Hepatocyte (in vitro differentiated cells): Measurements from ENCODE around the gene TMEM175. TPM values are rescaled to one million over a fixed set of nuclear protein-coding genes. Genes with fewer than 3 reads are reported as not detected.

Source experiments
- DNase-seq: peaks from one replicate; pipeline ENCODE4 v3.0.0-alpha.2; 2016; ENCODE audit warnings: low spot score
- H2AFZ ChIP-seq: fragments of 200-600 bp; sonication (generic); 2 replicates; pipeline ENCODE4 v1.6.0; 2016; ENCODE audit warnings: antibody characterized with exemption, mild to moderate bottlenecking
- H3K27ac ChIP-seq: fragments of 200-600 bp; sonication (generic); 2 replicates; pipeline ENCODE4 v1.5.1; 2016; ENCODE audit warnings: mild to moderate bottlenecking
- H3K27me3 ChIP-seq: fragments of 200-600 bp; sonication (generic); 2 replicates; pipeline ENCODE4 v1.6.1; 2016
- H3K36me3 ChIP-seq: fragments of 200-600 bp; sonication (generic); replicated peaks from 2 replicates; pipeline ENCODE4 v1.5.1; 2016; ENCODE audit warnings: low read depth; ENCODE audit not compliant: insufficient read depth
- H3K4me1 ChIP-seq: fragments of 200-600 bp; sonication (generic); 2 replicates; pipeline ENCODE4 v1.5.1; 2016; ENCODE audit warnings: mild to moderate bottlenecking, moderate library complexity; ENCODE audit not compliant: insufficient read depth
- H3K4me2 ChIP-seq: fragments of 200-600 bp; sonication (generic); 2 replicates; pipeline ENCODE4 v1.6.0; 2016
- H3K4me3 ChIP-seq: fragments of 200-600 bp; sonication (generic); 2 replicates; pipeline ENCODE4 v1.5.1; 2016; ENCODE audit warnings: mild to moderate bottlenecking
- H3K79me2 ChIP-seq: fragments of 200-600 bp; sonication (generic); 2 replicates; pipeline ENCODE4 v1.6.0; 2017; ENCODE audit warnings: mild to moderate bottlenecking
- H3K9me2 ChIP-seq: fragments of 200-600 bp; sonication (generic); replicated peaks from 2 replicates; pipeline ENCODE4 v1.6.0; 2017; ENCODE audit warnings: mild to moderate bottlenecking; ENCODE audit not compliant: insufficient read depth
- H3K9me3 ChIP-seq: fragments of 200-600 bp; sonication (generic); 2 replicates; pipeline ENCODE4 v1.5.1; 2016; ENCODE audit warnings: low read depth, mild to moderate bottlenecking
- H4K20me1 ChIP-seq: fragments of 200-600 bp; sonication (generic); 2 replicates; pipeline ENCODE4 v1.6.0; 2016; ENCODE audit warnings: mild to moderate bottlenecking; ENCODE audit not compliant: insufficient read depth, poor library complexity, severe bottlenecking
- EZH2 ChIP-seq: fragments of 200-600 bp; sonication (generic); IDR thresholded peaks from 2 replicates; pipeline ENCODE4 v1.6.1; 2016; ENCODE audit warnings: antibody characterized with exemption, mild to moderate bottlenecking, borderline replicate concordance
- EZH2phosphoT487 ChIP-seq: fragments of 200-600 bp; sonication (generic); IDR thresholded peaks from one replicate; pipeline ENCODE4 v1.6.1; 2018; ENCODE audit warnings: antibody characterized with exemption, mild to moderate bottlenecking, low read depth, moderate library complexity; ENCODE audit not compliant: unreplicated experiment, severe bottlenecking
- WGBS: methylation state at CpG from one replicate; pipeline ENCODE4 v1.1.6; 2016; ENCODE audit warnings: low lambda C conversion rate; ENCODE audit errors: missing lambda C conversion rate; 5-methylcytosine and 5-hydroxymethylcytosine counted together
- polyA plus RNA-seq: library from polyadenylated mRNA; unstranded; fragments of >200 nt; fragmentation: Nextera tagmentation; extraction: Ambion mirVana; gene quantifications from 2 replicates; pipeline ENCODE4 v1.2.1, GENCODE V29; 2016
- total RNA-seq: library from RNA; depleted of rRNA; stranded (reverse); fragments of >200 nt; gene quantifications from 2 replicates; pipeline ENCODE4 v1.2.3, GENCODE V29; 2014
- TF ChIP-seq, protein P1 (sequence below): fragments of 200-600 bp; sonication (generic); IDR thresholded peaks from 2 replicates; pipeline ENCODE4 v1.5.1; 2016; ENCODE audit warnings: antibody characterized with exemption, mild to moderate bottlenecking; ENCODE audit not compliant: poor library complexity

The TMEM175 gene
- total and polyA plus RNA-seq, 2 experiments from 2014 or later: 14.8 to 31.4 TPM

DNA sequence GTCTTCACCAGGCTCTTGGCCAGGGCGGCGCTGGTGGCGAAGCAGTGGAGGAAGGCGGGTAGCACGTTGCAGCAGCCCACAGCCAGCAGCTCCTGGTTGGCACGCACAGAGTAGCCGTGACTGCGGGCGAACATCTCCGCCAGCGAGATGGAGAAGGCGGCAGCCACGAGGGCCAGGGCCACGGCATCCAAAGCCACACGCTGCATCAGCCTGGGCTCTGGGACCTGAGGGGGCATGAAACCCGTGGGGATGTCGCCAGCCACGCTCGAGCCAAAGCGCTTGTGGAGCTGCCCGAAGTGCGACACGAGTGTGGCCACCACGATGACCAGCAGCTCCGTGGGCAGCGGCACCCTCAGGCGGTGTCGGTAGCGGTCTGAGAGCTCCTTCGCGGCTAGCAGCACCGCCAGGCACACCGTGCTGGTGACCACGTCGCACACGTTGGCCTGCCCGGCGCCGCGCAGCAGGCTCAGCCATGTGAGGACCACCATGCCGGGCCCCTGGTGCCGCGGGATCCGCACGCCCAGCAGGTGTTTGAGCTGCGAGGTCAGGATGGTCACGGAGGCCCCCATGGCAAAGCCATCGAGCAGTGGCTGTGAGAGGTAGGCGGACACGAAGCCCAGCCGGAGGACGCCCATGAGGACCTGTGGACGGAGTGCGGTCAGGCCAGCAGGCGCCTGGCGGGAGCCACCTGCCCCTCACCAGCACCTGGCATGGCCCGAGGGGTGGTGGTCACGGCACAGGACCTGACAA, 57.6 kb downstream of the TMEM175 start:
- TF ChIP-seq, protein P1, sequence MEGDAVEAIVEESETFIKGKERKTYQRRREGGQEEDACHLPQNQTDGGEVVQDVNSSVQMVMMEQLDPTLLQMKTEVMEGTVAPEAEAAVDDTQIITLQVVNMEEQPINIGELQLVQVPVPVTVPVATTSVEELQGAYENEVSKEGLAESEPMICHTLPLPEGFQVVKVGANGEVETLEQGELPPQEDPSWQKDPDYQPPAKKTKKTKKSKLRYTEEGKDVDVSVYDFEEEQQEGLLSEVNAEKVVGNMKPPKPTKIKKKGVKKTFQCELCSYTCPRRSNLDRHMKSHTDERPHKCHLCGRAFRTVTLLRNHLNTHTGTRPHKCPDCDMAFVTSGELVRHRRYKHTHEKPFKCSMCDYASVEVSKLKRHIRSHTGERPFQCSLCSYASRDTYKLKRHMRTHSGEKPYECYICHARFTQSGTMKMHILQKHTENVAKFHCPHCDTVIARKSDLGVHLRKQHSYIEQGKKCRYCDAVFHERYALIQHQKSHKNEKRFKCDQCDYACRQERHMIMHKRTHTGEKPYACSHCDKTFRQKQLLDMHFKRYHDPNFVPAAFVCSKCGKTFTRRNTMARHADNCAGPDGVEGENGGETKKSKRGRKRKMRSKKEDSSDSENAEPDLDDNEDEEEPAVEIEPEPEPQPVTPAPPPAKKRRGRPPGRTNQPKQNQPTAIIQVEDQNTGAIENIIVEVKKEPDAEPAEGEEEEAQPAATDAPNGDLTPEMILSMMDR: no peak
- TF ChIP-seq EZH2phosphoT487: no peak
- no peak overlapping the region for H3K27ac ChIP-seq

DNA sequence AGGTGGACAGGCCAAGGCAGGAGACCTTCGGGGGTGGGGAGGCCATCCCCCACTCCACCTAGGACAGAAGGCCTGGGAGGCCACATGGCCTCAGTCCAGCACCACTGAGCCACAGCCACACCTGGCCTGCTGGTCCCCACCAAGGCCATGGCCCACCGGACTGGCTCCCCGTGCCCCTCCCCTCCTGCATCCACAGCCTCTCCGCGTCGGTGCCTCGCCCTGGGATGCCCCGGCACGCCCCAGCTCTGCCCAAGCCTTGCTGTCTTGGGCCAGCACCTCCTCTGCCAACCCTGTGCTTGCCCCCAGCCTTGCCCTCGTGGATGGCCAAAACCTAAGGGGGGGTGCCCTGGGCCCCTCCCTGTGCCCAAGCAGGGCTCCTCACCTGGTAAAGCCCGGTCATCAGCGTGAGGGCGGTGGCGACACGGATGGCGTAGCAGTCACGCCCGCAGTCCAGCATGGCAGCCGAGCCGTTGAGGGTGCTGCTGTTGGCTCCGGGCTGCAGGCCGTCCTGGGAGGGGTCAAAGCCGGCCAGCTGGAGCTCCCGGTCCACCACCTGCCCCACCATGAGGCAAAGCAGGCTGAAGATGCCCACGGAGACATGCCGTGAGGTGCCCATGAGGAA, 58.6 kb downstream of the TMEM175 start:
- H3K4me3 ChIP-seq: no peak overlapping the region
- no peaks in the 10 kb centered on the region for H4K20me1 ChIP-seq
- no peak for DNase-seq
- peaks cover 27% of the 10 kb centered on the region for H3K4me1 ChIP-seq
- H3K27me3 ChIP-seq: no peaks in the 10 kb centered on the region
- TF ChIP-seq, protein P1: no peak
- no peak for TF ChIP-seq EZH2
- TF ChIP-seq EZH2phosphoT487: no peak
- H2AFZ ChIP-seq: no peak overlapping the region
- no peak overlapping the region for H3K27ac ChIP-seq
- H3K4me2 ChIP-seq: no peak overlapping the region
- H3K9me2 ChIP-seq: no peaks in the 10 kb centered on the region
- H3K9me3 ChIP-seq: no peaks in the 10 kb centered on the region
- H3K36me3 ChIP-seq: no peaks in the 10 kb centered on the region
- WGBS: 96% methylated on average over 18 of the region's 26 CpGs
- H3K79me2 ChIP-seq: peaks cover 7% of the 10 kb centered on the region

More for the DNA sequence above, 57.6 kb downstream of the TMEM175 start:
- H3K4me3 ChIP-seq: no peak overlapping the region
- peaks cover 8% of the 10 kb centered on the region for H3K79me2 ChIP-seq
- no peaks in the 10 kb centered on the region for H3K9me3 ChIP-seq
- H3K9me2 ChIP-seq: no peaks in the 10 kb centered on the region
- WGBS: 97% methylated on average over 57 of the region's 58 CpGs
- peaks cover 29% of the 10 kb centered on the region for H3K4me1 ChIP-seq
- no peak for DNase-seq
- no peaks in the 10 kb centered on the region for H4K20me1 ChIP-seq
- H3K27me3 ChIP-seq: no peaks in the 10 kb centered on the region
- H2AFZ ChIP-seq: no peak overlapping the region
- H3K36me3 ChIP-seq: no peaks in the 10 kb centered on the region
- H3K4me2 ChIP-seq: no peak overlapping the region

DNA sequence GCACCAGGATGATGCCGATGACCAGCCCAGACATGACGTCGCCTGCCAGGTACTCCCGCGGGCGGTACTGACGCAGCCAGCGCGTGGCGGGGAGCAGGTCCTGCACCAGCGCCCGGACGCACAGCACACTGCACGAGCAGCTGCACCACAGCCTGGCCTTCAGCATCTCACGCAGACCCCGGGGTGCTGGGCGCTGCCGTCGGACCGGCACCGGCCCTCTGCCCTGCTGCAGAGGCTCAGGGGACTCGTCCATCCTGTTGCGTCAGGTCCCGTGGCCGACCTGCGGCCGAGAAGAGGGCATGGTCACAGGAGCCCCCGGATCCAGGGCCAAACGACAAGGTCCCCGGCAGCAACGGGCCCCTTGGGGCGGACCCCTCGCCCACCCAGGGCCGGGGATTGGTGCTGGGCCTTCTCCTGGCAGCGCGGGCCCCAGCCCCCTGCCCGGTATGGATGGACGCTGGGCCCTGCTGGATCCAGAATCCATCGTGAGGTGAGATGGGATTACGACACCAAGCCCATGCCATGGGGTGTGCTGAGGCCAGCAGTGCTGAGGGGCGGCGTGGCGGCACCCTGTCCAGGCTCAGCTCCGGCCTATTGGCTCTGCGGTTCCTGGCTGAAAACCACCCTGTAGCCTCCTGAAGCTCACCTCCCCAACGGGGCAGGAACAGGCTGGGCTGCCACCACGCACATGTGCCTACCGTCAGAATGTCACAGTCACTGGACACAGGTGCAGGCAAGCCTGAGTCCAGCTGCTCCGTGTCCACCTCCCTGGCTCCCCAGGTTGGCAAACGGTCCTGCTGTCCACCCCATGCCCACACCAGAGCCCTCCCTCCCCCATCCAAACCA, 59.4 kb downstream of the TMEM175 start:
- H3K9me3 ChIP-seq: no peaks in the 10 kb centered on the region
- peaks cover 3% of the 10 kb centered on the region for H3K27me3 ChIP-seq
- no peak overlapping the region for H3K4me3 ChIP-seq
- peak overlapping the region; percentile 63 for H3K4me2 ChIP-seq
- H2AFZ ChIP-seq: no peak overlapping the region
- no peak for TF ChIP-seq EZH2phosphoT487
- no peak for TF ChIP-seq EZH2
- TF ChIP-seq, protein P1: no peak
- no peaks in the 10 kb centered on the region for H3K9me2 ChIP-seq
- DNase-seq: no peak
- H3K4me1 ChIP-seq: peaks cover 29% of the 10 kb centered on the region
- WGBS: 96% methylated on average over 48 of the region's 50 CpGs
- no peaks in the 10 kb centered on the region for H3K79me2 ChIP-seq
- no peaks in the 10 kb centered on the region for H3K36me3 ChIP-seq
- peak overlapping the region; percentile 95 for H3K27ac ChIP-seq
- H4K20me1 ChIP-seq: no peaks in the 10 kb centered on the region
